ENCODE measurements around the gene VKORC1.
A peak's percentile ranks its signal among the peaks of the same experiment; 100 is the strongest.

VKORC1 gene

DNA sequence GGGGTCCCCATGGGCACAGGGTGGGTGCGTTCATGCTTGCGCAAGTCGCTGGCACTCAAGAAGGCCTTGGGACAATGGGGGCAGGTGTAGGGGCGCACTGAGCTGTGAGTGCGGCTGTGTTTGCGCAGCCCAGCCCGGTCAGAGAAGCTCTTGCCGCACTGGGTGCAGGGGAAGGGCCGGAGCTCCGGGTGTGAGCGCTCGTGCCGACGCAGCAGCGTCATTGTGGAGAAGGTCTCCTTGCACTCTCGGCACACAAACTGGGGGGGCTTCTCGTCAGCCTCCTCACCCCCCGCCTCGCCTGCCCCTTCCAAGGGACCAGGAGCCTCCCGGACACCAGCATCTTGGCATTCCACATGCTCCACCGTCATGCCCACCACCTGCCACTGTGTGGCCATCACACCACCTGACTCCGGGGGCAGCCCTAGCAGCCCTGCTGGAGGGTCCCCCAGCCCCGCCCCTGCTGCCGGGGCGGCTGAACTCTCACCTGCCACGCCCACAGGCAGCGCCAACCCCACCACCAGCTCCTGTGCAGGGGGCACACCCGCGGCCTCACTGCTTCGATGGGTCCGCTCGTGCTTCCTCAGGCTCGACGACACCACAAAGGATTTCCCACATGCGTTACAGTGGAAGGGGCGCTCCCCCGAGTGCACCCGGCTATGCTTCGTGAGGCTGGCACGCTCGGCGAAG lies 33.3 kb downstream of the VKORC1 start:
- Histone ChIP-seq H3K27me3 (ENCODE audit: insufficient read depth, poor library complexity, severe bottlenecking) (no peaks in the 10 kb centered on the region), H3K4me3 (replicated peaks; ENCODE audit: insufficient read depth, low read length) (no peak overlapping the region), H3K27ac (replicated peaks) (no peak overlapping the region)
- no peak for TF ChIP-seq CTCF (IDR thresholded peaks at IDR 0.05; ENCODE audit: insufficient read depth, low read length)
- no peak for TF ChIP-seq POLR2AphosphoS5 (IDR thresholded peaks at IDR 0.05; ENCODE audit: low read depth)
- TF ChIP-seq REST (IDR thresholded peaks at IDR 0.05; ENCODE audit: insufficient replicate concordance, low read depth) = no peak
- TF ChIP-seq GABPA (IDR thresholded peaks at IDR 0.05; ENCODE audit: low read depth) = no peak
- TF ChIP-seq SPI1 (IDR thresholded peaks at IDR 0.05; ENCODE audit: borderline replicate concordance, low read depth) = no peak
- DNase-seq (ENCODE audit: low read depth in 1 of 2, low spot score in 1 of 2) = no peak

DNA sequence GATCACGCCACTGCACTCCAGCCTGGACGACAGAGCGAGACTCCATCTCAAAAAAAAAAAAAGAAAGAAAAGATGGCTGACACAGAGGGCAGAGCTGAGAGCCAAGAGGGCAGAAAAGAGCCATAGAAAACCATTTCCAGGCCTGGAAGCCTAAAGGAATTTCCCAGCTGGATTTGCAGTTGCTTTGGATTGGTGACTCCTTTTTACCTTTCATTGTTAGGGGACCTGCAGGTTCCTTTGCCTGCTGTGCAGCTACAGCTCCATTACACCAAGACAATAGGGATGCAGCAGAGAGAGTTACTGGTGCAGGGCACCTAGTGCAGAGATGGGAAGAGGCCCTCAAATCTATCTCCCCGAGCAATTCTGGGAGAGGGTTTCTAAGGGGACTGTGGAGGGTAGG lies 39.0 kb downstream of the VKORC1 start:
- Histone ChIP-seq H3K27ac (replicated peaks) (no peak overlapping the region), H3K4me3 (replicated peaks; ENCODE audit: insufficient read depth, low read length) (no peak overlapping the region), H3K27me3 (ENCODE audit: insufficient read depth, poor library complexity, severe bottlenecking) (no peaks in the 10 kb centered on the region)
- DNase-seq (ENCODE audit: low read depth in 1 of 2, low spot score in 1 of 2) = no peak
- TF ChIP-seq CTCF (IDR thresholded peaks at IDR 0.05; ENCODE audit: insufficient read depth, low read length) = no peak
- TF ChIP-seq POLR2AphosphoS5 (IDR thresholded peaks at IDR 0.05; ENCODE audit: low read depth) = no peak
- TF ChIP-seq REST (IDR thresholded peaks at IDR 0.05; ENCODE audit: insufficient replicate concordance, low read depth) = no peak
- TF ChIP-seq GABPA (IDR thresholded peaks at IDR 0.05; ENCODE audit: low read depth) = no peak
- TF ChIP-seq SPI1 (IDR thresholded peaks at IDR 0.05; ENCODE audit: borderline replicate concordance, low read depth) = no peak

DNA sequence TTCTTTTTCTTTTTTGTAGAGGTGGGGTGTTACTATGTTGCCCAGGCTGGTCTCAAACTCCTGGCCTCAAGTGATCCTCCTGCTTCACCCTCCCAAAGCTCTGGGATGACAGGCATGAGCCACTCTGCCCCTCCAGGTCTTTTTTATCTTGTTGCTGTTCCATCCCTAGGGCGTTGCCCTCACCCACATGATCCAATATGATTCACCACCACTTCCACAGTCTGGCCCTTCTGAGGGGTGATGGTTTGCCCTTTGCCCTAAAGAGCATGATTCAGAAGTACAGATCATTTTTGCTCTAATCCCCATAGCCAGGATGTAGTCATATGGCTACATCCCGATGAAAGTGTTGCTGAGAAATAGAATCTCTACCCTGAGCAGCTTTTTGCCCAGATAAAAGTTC lies 42.5 kb downstream of the VKORC1 start:
- H3K27me3 ChIP-seq (ENCODE audit: insufficient read depth, poor library complexity, severe bottlenecking) = no peaks in the 10 kb centered on the region
- no peak for TF ChIP-seq CTCF (IDR thresholded peaks at IDR 0.05; ENCODE audit: insufficient read depth, low read length)
- no peak for TF ChIP-seq REST (IDR thresholded peaks at IDR 0.05; ENCODE audit: insufficient replicate concordance, low read depth)
- no peak for TF ChIP-seq SPI1 (IDR thresholded peaks at IDR 0.05; ENCODE audit: borderline replicate concordance, low read depth)
- TF ChIP-seq GABPA (IDR thresholded peaks at IDR 0.05; ENCODE audit: low read depth) = no peak
- TF ChIP-seq POLR2AphosphoS5 (IDR thresholded peaks at IDR 0.05; ENCODE audit: low read depth) = no peak
- H3K4me3 ChIP-seq (replicated peaks; ENCODE audit: insufficient read depth, low read length) = no peak overlapping the region
- no peak overlapping the region for H3K27ac ChIP-seq (replicated peaks)
- peak in 1 of 2 experiments; percentile 41 for DNase-seq (ENCODE audit: low read depth in 1 of 2, low spot score in 1 of 2)

Measured in HL-60 (cell line).